ENCODE data around the gene ACRBP. TPM values are rescaled to one million over a fixed set of nuclear protein-coding genes. Genes with fewer than 3 reads are reported as not detected.

Gene ACRBP
- total RNA-seq, result 1.2 TPM
- long read RNA-seq, partial matches to known transcripts, result 0 of 1 reads
- long read RNA-seq, other reads (novel, unspliced or antisense), result 1 of 1 reads

DNA sequence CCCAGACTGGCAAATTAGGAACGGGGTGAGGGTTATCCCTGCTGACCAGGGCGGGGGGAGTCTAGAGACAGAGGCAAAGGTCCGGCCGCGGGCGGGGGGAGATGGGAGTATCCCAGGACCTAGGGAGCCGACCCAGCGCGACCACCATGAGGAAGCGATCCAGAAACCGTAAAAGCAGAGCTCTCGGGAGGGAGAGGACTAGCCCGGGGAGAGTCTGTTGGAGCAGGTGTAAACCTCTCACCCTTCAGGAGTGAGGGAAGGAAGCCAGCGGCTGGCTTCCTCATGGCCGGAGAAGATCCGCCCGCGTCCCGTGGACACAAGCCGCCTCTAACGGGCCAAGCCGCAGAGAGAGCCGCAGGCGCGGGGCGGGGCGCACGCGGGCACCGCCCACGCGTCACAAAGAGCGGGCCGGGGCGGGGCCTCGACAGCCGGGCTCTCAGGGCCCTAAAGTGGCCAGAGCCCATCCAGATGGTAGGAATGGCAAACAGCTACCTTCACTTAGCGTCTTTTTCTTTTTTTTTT, at the start of gene ACRBP:
Gene ACRBP, minus strand, starts transcription at position 350 of the 522 bp plus-strand sequence. Its CDS starts 66 bp downstream, at position 284.
- intact Hi-C loops (cut with DNase I), result no loop called here
- ATAC-seq, result peak; percentile 95
- DNase-seq (ENCODE audit: missing footprints), result peak; percentile 94

DNA sequence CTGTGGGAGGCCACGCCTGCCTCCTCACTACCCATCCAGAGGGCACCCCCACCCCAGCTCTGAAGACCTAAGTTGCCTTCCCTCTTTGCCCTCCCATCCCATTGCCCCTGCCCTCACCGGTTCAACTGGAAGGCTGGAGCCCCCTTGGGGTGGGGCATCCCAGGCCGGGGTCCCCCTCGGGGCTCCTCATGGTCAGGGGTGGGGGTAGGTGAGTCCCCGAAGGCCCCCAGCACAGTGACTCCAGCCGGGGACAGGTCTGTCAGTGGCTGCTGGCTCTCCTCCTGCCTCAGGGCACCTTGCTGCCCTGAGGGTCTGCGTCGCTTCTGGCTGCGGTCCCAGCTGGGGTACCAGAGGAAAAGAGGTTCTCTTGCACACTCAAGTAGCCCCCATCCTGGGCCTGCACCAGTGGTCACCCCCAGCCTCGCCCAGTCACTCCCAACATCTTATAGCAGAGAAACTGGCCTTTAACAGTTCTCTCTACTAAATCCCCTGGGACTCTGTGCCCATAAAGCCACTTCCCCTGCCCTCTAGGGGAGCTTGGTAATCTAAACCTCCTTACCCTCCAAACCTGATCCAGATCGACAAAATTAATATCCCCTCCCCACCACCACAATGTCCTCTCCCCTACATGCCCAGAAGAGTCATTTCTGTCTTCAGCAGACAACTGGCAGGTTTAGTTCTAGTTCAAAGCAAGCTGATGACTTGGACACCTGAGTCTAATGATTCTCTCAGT, 48.2 kb upstream of the ACRBP start:
- intact Hi-C loops (cut with DNase I), result no loop called here
- DNase-seq (ENCODE audit: missing footprints), result no peak
- no peak for ATAC-seq

DNA sequence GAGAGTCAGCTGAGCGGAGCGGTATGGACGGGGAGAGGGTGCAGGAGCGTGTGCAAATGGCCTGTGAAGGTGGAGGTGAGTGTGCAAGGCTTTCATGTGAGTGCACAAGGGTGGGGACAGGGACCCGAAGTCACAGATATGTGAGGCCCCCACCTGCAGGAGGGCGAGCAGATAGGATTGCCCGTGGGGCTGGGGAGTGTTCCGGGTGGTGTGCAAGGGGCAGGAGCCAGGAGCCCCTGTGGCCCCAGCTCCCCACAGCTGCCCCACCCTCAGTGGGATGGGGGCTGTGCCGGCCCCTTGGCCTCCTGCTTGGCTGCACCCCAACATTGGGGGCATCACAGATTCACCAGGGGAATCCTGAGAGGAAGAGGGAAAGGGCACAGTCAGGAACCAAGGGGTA, 47.5 kb upstream of the ACRBP start:
- ATAC-seq, result no peak
- no peak for DNase-seq (ENCODE audit: missing footprints)
- intact Hi-C loops (cut with DNase I), result no loop called here

DNA sequence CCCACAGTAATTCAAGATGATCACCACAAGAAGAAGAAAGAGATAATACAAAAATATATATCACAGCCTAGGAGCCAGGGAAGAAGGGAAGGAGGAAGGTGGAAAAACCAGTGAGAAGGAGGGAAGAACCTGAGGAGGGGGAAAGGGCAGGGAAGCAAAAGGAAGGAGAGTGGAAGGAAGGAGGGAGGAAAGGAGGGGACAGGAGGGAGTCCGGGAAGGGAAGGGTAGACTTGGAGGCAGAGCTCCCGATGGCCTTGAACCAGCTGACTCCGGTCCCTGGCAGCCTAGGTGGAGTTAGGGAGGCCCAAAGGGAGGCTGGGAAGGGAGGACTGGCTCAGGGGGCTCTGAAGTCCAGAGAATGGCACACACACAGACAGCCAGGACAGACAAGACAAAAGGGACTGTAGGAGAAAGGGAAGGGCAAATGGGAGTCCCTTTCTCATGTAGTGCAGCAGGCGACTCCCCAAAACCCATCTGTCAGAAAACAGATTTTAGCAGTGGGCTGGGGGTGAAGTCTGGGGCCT, 46.7 kb upstream of the ACRBP start:
- intact Hi-C loops (cut with DNase I), result no loop called here
- ATAC-seq (no peak), DNase-seq (ENCODE audit: missing footprints) (no peak)

DNA sequence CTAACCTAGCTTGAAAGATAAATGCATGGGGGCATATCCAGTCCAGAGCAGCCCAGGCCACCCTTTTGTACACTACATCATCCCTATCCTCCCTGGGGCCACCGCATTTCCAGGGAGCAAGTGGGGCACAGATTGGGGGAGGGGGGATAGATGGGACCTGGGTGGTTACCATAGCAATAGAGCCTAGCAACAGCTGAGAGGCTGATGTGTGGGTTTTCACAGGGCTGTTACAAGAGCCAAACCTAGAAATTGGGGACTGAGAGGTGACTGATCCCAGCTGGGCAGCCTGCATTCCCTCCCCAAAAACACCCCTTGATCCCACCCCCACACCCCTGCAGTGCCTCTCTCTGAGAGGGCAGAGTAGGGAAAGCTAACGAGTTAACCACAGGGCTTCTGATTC, 45.7 kb upstream of the ACRBP start:
- DNase-seq (ENCODE audit: missing footprints), result no peak
- intact Hi-C loops (cut with DNase I), result no loop called here
- no peak for ATAC-seq

DNA sequence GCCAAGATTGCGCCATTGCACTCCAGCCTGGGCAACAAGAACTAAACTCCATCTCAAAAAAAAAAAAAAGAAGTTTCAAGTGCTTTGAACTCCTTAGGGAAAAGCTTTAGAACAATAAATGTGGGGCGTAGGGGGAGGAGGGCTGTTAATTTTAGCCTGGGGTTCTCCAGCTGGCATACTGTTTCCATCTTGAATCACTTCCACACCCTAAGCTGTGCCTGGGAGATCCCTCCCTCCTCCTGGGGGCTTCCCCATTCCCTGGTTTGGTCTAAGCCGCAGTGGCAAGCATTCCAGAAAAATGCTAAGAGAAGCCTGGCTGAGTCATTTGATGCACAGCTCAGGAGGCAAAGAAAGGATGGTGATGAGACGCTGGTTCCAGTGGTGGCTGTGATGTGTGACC, 44.2 kb upstream of the ACRBP start:
- intact Hi-C loops (cut with DNase I), result no loop called here
- no peak for DNase-seq (ENCODE audit: missing footprints)
- ATAC-seq, result no peak

DNA sequence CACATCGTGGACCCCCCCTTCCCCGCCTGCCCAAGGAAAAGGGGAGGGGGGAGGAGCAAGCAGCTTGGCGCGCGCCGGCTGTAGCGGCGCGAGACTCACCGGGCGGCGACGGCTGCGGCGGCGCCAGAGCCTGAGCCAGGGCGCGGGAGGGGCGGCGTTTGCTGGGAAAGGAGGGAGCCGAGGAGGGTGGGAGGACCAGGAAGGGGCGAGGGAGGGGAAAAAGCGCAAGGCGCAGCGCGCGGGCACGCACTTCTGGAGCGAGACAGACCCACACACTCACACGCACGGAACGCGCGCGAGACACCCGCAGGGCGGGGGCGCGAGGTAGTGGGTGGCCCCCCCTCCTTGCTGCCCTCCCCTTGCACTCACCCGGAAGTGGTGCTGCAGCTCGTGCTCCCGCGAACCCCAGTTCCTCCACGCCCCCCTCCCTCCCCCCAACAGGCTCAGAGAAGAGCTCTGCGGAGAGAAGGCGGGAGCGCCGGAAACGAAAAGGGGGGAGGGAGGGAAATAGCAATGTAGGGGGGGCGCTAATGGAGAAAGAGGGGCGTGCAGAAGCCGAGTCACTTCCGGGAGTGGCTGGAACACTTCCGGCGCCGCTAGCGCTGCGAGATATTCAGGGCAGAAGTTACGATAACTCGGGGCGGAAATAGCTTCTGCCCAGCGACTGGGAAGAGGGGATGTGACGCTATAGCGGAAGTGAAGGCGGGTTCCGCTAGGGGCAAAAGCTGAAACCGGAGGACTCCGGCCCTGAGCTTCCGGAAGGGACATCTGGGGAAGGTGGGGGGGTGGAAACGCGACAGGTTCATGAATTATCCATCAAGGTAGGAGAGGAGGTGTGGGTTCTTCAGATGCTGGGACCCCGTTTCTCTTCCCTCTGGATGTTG, 42.0 kb upstream of the ACRBP start, which contains the start of gene ZNF384:
Gene ZNF384, minus strand, starts transcription at position 377 of the 884 bp plus-strand sequence. CDS start 9,855 bp downstream, outside the sequence.
- DNase-seq (ENCODE audit: missing footprints) (peak; percentile 97), ATAC-seq (peak; percentile 94)
- intact Hi-C loops (cut with DNase I), result loop anchor here (1.0 to 2.0 kb wide), 4 partner anchors 26 to 74 kb away; partner anchors contain the start of genes COPS7A, ING4 and MLF2

DNA sequence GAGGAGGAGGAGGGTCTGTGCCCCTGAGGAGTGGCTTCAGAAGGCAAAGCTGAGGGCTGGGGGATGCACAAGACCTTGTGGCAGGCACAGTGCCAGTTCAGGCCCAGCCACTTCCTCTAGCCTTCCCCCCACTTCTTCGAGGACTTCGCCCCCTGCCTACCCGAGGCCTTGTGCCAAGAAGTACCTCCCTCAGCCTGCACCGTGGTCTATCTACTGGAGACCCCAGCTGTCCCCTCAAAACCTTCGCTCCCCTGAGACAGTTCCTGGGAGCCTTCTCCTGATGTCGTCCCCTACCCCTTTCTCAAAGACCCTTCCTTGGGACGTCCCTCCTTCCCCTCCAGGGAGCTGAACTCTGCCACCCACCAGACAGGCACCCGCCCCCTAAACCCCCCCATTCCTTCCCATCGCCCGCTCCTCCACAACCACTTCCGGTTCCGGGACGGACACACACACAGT, 41.3 kb upstream of the ACRBP start:
- intact Hi-C loops (cut with DNase I), result loop anchor here (2.0 kb wide), 2 partner anchors 36 to 74 kb away; partner anchors contain the start of gene COPS7A
- DNase-seq (ENCODE audit: missing footprints) (no peak), ATAC-seq (no peak)

DNA sequence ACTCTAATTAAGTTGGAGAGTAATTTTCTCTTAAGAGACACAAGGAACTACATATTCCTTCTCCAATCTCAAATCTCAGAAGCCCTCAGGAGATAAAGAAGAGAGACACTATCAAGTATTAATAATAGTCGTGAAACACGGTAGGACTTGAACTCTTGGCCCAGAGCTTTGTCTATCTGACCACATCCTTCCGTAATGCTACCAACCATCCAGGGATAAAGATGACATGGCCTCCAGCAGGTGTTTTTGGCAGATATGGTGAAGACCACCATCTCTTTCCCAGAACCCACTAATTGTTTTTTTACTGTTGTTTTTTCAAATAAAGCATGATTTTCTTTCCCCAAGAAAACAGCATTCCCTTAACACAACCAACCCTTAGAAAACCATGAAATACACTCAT, 38.6 kb upstream of the ACRBP start:
- ATAC-seq, result no peak
- intact Hi-C loops (cut with DNase I), result no loop called here
- no peak for DNase-seq (ENCODE audit: missing footprints)

DNA sequence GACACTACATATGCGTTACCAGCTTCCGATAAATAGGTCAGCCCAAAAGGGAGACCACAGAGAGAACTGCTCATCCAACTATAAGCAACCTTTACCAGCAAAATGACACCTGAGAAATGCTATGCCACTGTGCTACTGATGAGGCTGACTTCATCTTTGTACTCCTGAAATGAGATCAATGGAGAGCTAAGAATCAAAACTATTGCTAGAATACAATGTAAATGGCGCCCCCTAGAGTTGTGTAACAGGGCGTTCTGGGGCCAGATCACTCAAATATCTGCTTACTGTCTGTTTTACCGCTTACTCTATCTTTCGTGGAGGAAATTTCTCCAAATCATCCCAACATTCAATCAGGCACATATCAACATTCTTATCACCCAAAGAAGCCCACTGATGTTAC, 37.4 kb upstream of the ACRBP start:
- intact Hi-C loops (cut with DNase I), result no loop called here
- DNase-seq (ENCODE audit: missing footprints) (no peak), ATAC-seq (no peak)

DNA sequence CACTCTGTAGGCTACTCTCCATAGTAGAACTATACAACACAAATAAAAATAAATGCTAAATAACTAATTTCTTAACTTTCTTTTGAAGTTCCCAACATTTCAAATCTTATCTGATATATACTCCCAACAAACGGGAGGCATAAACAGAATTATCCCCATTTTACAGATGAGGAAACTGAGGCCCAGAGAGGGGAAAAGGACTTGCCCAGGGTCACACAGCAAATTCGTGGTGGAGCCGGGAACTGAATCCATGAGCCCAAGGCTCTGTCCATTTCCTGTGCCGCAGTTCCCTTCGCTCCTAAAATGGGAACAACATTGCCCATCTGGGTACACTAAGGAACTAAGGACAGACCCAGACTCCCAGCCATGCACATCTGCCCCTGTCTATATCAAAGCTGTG, 29.7 kb upstream of the ACRBP start:
- ATAC-seq (no peak), DNase-seq (ENCODE audit: missing footprints) (no peak)
- intact Hi-C loops (cut with DNase I), result no loop called here

DNA sequence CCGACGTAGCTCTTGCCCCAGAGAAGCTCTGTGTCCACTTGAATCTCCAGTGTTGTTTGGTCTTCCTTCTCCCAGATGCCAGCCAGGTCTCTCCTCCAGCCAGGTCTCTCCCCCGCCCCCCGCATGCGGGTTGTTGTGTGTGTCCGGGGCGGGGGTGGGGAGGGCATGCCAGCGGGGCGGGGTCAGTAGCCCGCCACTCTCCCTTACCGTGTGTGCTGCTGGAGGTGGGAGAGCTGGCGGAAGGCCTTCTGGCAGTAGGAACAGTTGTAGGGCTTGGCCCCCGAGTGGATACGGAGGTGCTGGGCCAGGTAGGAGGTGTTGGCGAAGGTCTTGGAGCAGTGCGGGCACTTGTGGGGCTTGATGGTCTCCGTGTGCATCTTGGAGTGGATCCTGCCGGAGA, 24.9 kb upstream of the ACRBP start:
- ATAC-seq (no peak), DNase-seq (ENCODE audit: missing footprints) (no peak)
- intact Hi-C loops (cut with DNase I), result no loop called here

DNA sequence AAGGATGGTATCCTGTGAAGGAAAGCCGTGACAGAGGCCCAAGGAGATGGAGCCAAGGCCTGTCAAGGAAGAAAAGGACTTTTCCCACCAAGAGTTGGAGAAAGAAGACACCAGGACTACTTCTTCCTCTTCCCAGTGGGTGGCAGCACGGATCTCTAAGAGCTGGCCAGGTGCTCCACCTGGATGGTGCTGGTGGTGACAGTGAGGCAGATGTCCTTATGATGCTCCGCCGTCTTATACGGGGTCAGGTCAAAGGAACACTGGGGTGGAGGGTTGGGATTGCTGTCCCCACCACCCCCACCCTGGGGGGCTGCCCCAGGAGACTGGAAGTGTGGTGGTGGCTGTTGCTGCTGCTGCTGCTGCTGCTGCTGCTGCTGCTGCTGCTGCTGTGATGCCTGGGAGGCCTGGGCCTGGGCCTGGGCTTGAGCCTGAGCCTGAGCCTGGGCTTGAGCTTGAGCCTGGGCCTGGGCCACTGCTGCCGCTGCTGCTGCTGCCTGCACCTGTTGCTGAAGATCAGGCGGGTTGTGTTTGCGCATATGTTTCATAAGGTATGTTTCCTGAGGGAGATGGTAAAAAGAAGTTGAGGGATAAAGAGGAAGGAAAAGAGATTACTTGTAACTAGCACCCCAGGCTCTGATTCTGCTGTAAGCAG, 20.5 kb upstream of the ACRBP start:
- intact Hi-C loops (cut with DNase I), result loop anchor here (10.0 kb wide), 1 partner anchor 57 kb away; the partner anchor contains the start of gene COPS7A
- DNase-seq (ENCODE audit: missing footprints) (no peak), ATAC-seq (no peak)

DNA sequence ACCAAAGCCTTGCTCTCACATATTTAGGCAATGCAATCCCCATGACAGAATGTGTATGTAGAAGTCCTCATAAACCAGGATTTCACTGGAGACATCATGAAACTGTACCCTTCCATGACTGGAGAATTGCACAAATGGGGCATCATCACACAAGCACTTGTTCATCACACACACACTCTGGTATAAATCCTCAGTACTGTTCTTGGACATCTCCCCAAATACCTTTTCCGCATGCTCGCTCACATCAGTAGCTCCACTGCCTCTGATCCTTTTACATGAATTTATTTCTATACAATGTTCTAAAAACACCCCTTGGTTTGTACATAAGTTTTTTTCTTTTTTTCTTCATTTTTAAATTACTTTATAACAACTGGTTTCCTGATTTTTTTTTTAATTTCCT, 19.0 kb upstream of the ACRBP start:
- DNase-seq (ENCODE audit: missing footprints), result no peak
- intact Hi-C loops (cut with DNase I), result loop anchor here (10.0 kb wide), 1 partner anchor 59 kb away; the partner anchor contains the start of gene COPS7A
- no peak for ATAC-seq

DNA sequence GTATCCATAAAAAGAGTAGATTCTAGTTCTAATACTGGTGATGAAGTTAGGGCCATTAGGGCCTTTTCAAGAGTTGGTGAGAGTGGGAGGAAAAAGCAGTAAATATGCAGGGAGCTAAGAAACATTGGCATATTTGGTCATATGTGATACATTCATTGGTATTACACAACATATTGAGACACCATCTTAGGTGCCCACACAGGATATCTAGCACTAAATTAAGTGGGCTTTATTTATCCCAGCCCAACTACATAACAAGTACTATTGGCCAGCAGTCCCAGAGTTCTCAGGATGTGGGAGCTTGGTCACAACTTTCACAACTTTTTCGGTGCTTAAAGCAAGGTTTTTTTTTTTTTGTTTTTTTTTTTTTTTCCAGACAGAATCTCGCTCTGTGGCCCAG, 17.7 kb upstream of the ACRBP start:
- no peak for ATAC-seq
- intact Hi-C loops (cut with DNase I), result loop anchor here (5.0 to 10.0 kb wide), 2 partner anchors 48 to 60 kb away; partner anchors contain the start of gene COPS7A
- DNase-seq (ENCODE audit: missing footprints), result no peak

DNA sequence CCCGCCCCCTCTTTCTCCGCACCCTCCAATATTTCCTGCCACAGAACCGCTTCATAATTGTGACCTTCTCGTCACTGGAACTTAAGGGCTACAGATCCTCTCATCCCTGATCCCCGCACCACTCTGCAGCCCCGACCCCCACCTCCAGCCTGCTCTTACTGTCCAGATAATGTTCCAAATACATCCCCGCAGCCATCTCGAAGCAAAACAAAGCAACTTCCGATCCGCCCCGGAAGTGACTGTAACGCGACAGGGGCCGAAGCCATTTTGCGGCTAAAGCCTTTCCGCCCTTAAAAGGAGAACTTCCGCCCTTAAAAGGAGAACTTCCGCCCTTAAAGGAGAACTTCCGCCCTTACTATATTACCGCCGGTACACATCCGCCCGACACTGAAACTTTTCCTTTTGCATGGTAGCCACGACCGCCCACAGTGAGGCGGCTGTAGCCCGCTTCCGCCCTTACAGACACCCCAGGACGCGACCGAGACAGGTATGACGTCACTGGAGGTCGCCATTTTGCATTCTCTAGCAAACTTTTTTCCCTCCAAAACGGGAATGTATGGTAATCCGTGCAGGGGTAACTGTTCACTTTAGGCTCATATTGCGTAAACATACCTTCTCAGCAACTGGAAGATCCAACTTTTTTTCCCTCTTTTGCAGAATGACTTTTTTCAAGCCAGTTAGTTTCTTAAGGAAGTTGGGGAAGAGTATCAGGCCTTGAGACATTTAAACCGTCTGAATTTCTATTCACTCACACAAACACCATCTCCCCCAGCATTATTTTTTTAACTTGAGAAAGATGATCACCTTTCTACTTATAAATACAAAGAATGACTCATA, 15.9 kb upstream of the ACRBP start, which contains the start of gene ING4:
Gene ING4, minus strand, starts transcription at position 214 of the 837 bp plus-strand sequence. Its CDS starts 18 bp downstream, at position 196.
- DNase-seq (ENCODE audit: missing footprints), result peak; percentile 99
- ATAC-seq, result peak; percentile 100
- intact Hi-C loops (cut with DNase I), result loop anchor here (1.0 to 10.0 kb wide), 3 partner anchors 26 to 62 kb away; partner anchors contain the start of genes COPS7A and ZNF384

DNA sequence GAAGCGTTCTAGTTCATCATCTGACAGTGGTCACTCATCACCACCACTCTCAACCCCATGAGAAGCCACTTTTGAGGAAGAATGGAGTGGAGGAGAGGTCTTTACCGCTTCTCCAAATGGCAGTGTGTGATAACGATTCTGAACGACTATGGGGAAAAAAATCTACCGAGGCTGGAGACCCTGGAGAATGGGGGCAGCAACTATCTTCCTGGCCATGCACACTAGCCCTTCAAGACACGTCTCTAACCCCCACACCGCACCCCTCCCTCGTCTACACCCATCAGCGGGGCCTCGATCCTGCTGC, 15.3 kb upstream of the ACRBP start:
- no peak for DNase-seq (ENCODE audit: missing footprints)
- intact Hi-C loops (cut with DNase I), result loop anchor here (5.0 to 10.0 kb wide), 2 partner anchors 45 to 62 kb away; partner anchors contain the start of gene COPS7A
- ATAC-seq, result peak; percentile 38
